Measurements from ENCODE around the gene FNBP1L.
"Not testable (repeated sequence)": the region's sequence is repeated elsewhere in the genome, so short reads cannot be mapped to it uniquely, and the experiment has no call there.

The FNBP1L gene

DNA sequence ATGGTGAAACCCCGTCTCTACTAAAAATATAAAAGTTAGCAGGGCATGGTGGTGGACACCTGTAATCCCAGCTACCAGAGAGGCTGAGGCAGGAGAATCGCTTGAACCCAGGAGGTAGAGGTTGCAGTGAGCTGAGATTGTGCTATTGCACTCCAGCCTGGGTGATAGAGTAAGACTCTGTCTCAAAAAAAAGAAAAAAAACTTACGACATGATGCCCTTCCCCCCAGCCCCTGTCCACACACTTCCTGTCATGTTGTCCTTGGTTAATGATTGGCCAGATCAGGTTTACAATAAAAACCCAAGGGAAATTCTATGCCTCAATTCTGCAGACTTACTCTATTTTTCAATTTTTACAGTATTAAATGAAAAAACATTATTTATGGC is 143.4 kb downstream of the FNBP1L start:
- not testable (repeated sequence) for DNase-seq

- DNase-seq, result no peak
These were observed 144.0 kb downstream of the FNBP1L start for GRCh38 chr1:93591676-93592550.

DNA sequence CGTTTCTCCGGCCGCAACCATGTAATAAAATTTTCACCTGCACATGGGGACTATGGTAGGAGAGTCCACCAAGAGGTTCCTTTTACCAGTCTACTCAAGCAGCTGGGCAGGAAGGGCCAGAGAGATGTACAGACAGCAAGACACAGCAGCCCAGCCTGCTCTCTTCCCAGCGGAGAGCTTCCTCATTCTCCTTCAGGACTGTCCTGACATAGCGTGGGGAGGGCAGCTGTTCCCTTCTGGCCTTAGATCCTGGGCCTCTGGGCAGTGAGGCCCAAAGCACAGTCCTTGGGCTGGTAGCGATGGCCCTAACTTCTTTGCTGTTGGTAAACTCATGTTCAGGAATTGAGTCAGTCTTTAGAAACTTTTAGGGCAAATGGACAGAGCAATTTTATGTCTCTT is 144.6 kb downstream of the FNBP1L start:
- DNase-seq, result no peak

- no peak for DNase-seq
These were observed 146.1 kb downstream of the FNBP1L start for GRCh38 chr1:93593854-93594602.

DNA sequence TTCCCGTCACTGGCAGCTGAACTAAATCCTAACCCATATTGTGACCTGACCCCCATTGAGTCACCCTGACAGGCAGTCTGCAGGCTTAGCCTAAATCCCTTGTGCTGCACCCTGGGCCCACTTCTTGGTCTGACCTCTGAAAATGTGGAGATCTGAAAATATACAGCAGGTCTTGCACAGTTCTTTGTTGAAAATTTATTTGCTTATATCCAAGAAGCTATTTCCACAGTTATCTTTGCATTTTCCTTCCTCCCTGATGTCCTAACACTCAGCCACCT is 146.6 kb downstream of the FNBP1L start:
- DNase-seq, result no peak

GRCh38 chr1:93595266-93595665 is 147.3 kb downstream of the FNBP1L start:
- no peak for DNase-seq

GRCh38 chr1:93595743-93596142 is 147.8 kb downstream of the FNBP1L start:
- DNase-seq, result no peak

- no peak for DNase-seq
These were observed 148.6 kb downstream of the FNBP1L start for GRCh38 chr1:93596329-93597089.

DNA sequence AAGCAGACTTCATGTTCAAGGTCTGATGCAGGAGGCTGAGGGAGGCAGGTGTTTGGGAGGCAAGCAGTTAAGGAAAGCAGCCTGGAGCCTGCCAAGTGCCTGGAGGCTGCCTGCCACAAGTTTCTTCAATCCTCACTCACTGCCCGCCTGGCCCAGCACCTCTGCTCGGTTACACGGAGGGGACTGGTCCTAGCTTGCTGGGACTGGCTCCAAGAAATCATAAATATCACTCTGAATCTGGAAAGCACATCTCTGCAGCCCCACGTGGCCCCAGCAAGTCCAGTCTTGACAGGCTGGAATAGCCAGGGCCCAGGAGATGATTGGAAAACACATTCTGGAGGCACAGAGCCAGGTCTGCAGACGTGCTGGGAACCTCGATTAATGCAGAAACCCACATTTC is 149.8 kb downstream of the FNBP1L start:
- DNase-seq, result peak in 20 of 56 donors; percentile 9 to 63 (median 28)

- DNase-seq, result no peak
These were observed 150.5 kb downstream of the FNBP1L start for GRCh38 chr1:93598396-93598795.

GRCh38 chr1:93598861-93599439 is 151.0 kb downstream of the FNBP1L start:
- no peak for DNase-seq

- DNase-seq, result no peak
These were observed 151.6 kb downstream of the FNBP1L start for GRCh38 chr1:93599479-93599878.

- no peak for DNase-seq
These were observed 152.7 kb downstream of the FNBP1L start for GRCh38 chr1:93600663-93601062.

- no peak for DNase-seq
These were observed 153.8 kb downstream of the FNBP1L start for GRCh38 chr1:93601686-93602085.

GRCh38 chr1:93602101-93602500 is 154.2 kb downstream of the FNBP1L start:
- no peak for DNase-seq

- no peak for DNase-seq
These were observed 155.2 kb downstream of the FNBP1L start for GRCh38 chr1:93603106-93603505.

DNA sequence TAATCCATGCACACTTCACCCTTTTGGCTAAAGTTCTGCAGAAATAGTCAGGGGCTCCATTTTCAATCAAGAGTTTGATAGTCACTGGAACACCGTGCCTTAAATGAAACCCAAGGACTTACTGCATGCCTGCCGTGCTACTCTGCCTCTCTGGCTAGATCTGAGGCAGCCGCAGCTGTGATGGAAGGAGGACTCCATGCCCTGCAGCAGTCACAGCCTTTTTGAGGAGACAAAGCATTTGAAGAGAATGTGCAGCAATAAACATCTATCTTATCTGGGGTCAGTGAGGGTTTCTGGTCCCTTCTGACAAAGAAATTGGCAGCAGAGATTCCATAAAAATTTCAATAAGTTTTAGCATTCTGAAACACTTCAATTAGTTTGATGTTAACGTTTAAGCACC is 155.7 kb downstream of the FNBP1L start:
- DNase-seq, result no peak

Measured in amygdala (tissue), 56 donors.